Measurements from ENCODE around the gene TRIM37.
"Not testable (repeated sequence)": the region's sequence is repeated elsewhere in the genome, so short reads cannot be mapped to it uniquely, and the experiment has no call there.

Gene TRIM37

GRCh38 chr17:58957725-58958073, 149.0 kb downstream of the TRIM37 start:
- not testable (repeated sequence) for H3K27ac ChIP-seq (ENCODE audit: insufficient read depth, low read length, poor library complexity, severe bottlenecking); DNase-seq

GRCh38 chr17:58956997-58957724, 149.5 kb downstream of the TRIM37 start:
- no peaks in the 10 kb centered on the region for H3K4me1 ChIP-seq (ENCODE audit: control insufficient read depth, insufficient read depth, low read length, poor library complexity, severe bottlenecking)
- H3K27ac ChIP-seq (ENCODE audit: insufficient read depth, low read length, poor library complexity, severe bottlenecking), result no peak overlapping the region
- H3K4me3 ChIP-seq (ENCODE audit: insufficient read depth, low read depth, low read length, poor library complexity, severe bottlenecking), result no peak overlapping the region
- no peaks in the 10 kb centered on the region for H3K9me3 ChIP-seq (ENCODE audit: control insufficient read depth, low read length)
- H3K36me3 ChIP-seq (ENCODE audit: control insufficient read depth, insufficient read depth, low read length), result no peaks in the 10 kb centered on the region
- H3K27me3 ChIP-seq (replicated peaks; ENCODE audit: control insufficient read depth, insufficient read depth, low read length, poor library complexity, severe bottlenecking), result no peaks in the 10 kb centered on the region
- DNase-seq, result no peak

More at GRCh38 chr17:58957725-58958073, 149.0 kb downstream of the TRIM37 start:
- H3K4me3 ChIP-seq (ENCODE audit: insufficient read depth, low read depth, low read length, poor library complexity, severe bottlenecking); H3K9me3 ChIP-seq (ENCODE audit: control insufficient read depth, low read length); H3K36me3 ChIP-seq (ENCODE audit: control insufficient read depth, insufficient read depth, low read length); H3K4me1 ChIP-seq (ENCODE audit: control insufficient read depth, insufficient read depth, low read length, poor library complexity, severe bottlenecking); H3K27me3 ChIP-seq (replicated peaks; ENCODE audit: control insufficient read depth, insufficient read depth, low read length, poor library complexity, severe bottlenecking): not testable (repeated sequence)

- DNase-seq; H3K27ac ChIP-seq (ENCODE audit: insufficient read depth, low read length, poor library complexity, severe bottlenecking); H3K9me3 ChIP-seq (ENCODE audit: control insufficient read depth, low read length); H3K4me3 ChIP-seq (ENCODE audit: insufficient read depth, low read depth, low read length, poor library complexity, severe bottlenecking); H3K36me3 ChIP-seq (ENCODE audit: control insufficient read depth, insufficient read depth, low read length); H3K4me1 ChIP-seq (ENCODE audit: control insufficient read depth, insufficient read depth, low read length, poor library complexity, severe bottlenecking); H3K27me3 ChIP-seq (replicated peaks; ENCODE audit: control insufficient read depth, insufficient read depth, low read length, poor library complexity, severe bottlenecking): not testable (repeated sequence)
Observed at GRCh38 chr17:58954358-58954757, 152.3 kb downstream of the TRIM37 start.

- H3K36me3 ChIP-seq (ENCODE audit: control insufficient read depth, insufficient read depth, low read length), result no peaks in the 10 kb centered on the region
- H3K4me1 ChIP-seq (ENCODE audit: control insufficient read depth, insufficient read depth, low read length, poor library complexity, severe bottlenecking), result no peaks in the 10 kb centered on the region
- no peaks in the 10 kb centered on the region for H3K27me3 ChIP-seq (replicated peaks; ENCODE audit: control insufficient read depth, insufficient read depth, low read length, poor library complexity, severe bottlenecking)
- H3K4me3 ChIP-seq (ENCODE audit: insufficient read depth, low read depth, low read length, poor library complexity, severe bottlenecking), result no peak overlapping the region
- no peak for DNase-seq
- peaks cover 3% of the 10 kb centered on the region for H3K9me3 ChIP-seq (ENCODE audit: control insufficient read depth, low read length)
- H3K27ac ChIP-seq (ENCODE audit: insufficient read depth, low read length, poor library complexity, severe bottlenecking), result no peak overlapping the region
Observed at GRCh38 chr17:58947824-58948223, 158.9 kb downstream of the TRIM37 start.

GRCh38 chr17:58947411-58947810, 159.3 kb downstream of the TRIM37 start:
- no peaks in the 10 kb centered on the region for H3K4me1 ChIP-seq (ENCODE audit: control insufficient read depth, insufficient read depth, low read length, poor library complexity, severe bottlenecking)

GRCh38 chr17:58944166-58944565, 162.5 kb downstream of the TRIM37 start:
- no peaks in the 10 kb centered on the region for H3K9me3 ChIP-seq (ENCODE audit: control insufficient read depth, low read length)
- no peak overlapping the region for H3K27ac ChIP-seq (ENCODE audit: insufficient read depth, low read length, poor library complexity, severe bottlenecking)

More at GRCh38 chr17:58947411-58947810, 159.3 kb downstream of the TRIM37 start:
- Histone ChIP-seq H3K9me3 (ENCODE audit: control insufficient read depth, low read length) (peaks cover 3% of the 10 kb centered on the region), H3K27me3 (replicated peaks; ENCODE audit: control insufficient read depth, insufficient read depth, low read length, poor library complexity, severe bottlenecking) (no peaks in the 10 kb centered on the region), H3K4me3 (ENCODE audit: insufficient read depth, low read depth, low read length, poor library complexity, severe bottlenecking) (no peak overlapping the region), H3K36me3 (ENCODE audit: control insufficient read depth, insufficient read depth, low read length) (no peaks in the 10 kb centered on the region), H3K27ac (ENCODE audit: insufficient read depth, low read length, poor library complexity, severe bottlenecking) (no peak overlapping the region)
- DNase-seq, result no peak

GRCh38 chr17:58936295-58936694, 170.4 kb downstream of the TRIM37 start:
- Histone ChIP-seq H3K4me1 (ENCODE audit: control insufficient read depth, insufficient read depth, low read length, poor library complexity, severe bottlenecking) (no peaks in the 10 kb centered on the region), H3K27ac (ENCODE audit: insufficient read depth, low read length, poor library complexity, severe bottlenecking) (no peak overlapping the region)
- no peak for DNase-seq

More at GRCh38 chr17:58944166-58944565, 162.5 kb downstream of the TRIM37 start:
- Histone ChIP-seq H3K36me3 (ENCODE audit: control insufficient read depth, insufficient read depth, low read length) (no peaks in the 10 kb centered on the region), H3K4me1 (ENCODE audit: control insufficient read depth, insufficient read depth, low read length, poor library complexity, severe bottlenecking) (no peaks in the 10 kb centered on the region), H3K27me3 (replicated peaks; ENCODE audit: control insufficient read depth, insufficient read depth, low read length, poor library complexity, severe bottlenecking) (no peaks in the 10 kb centered on the region), H3K4me3 (ENCODE audit: insufficient read depth, low read depth, low read length, poor library complexity, severe bottlenecking) (no peak overlapping the region)
- no peak for DNase-seq

GRCh38 chr17:58932956-58933355, 173.7 kb downstream of the TRIM37 start:
- no peak overlapping the region for H3K4me3 ChIP-seq (ENCODE audit: insufficient read depth, low read depth, low read length, poor library complexity, severe bottlenecking)
- no peaks in the 10 kb centered on the region for H3K4me1 ChIP-seq (ENCODE audit: control insufficient read depth, insufficient read depth, low read length, poor library complexity, severe bottlenecking)
- no peak for DNase-seq
- no peaks in the 10 kb centered on the region for H3K36me3 ChIP-seq (ENCODE audit: control insufficient read depth, insufficient read depth, low read length)
- no peak overlapping the region for H3K27ac ChIP-seq (ENCODE audit: insufficient read depth, low read length, poor library complexity, severe bottlenecking)
- H3K9me3 ChIP-seq (ENCODE audit: control insufficient read depth, low read length), result no peaks in the 10 kb centered on the region
- H3K27me3 ChIP-seq (replicated peaks; ENCODE audit: control insufficient read depth, insufficient read depth, low read length, poor library complexity, severe bottlenecking), result no peaks in the 10 kb centered on the region

More at GRCh38 chr17:58936295-58936694, 170.4 kb downstream of the TRIM37 start:
- Histone ChIP-seq H3K4me3 (ENCODE audit: insufficient read depth, low read depth, low read length, poor library complexity, severe bottlenecking) (no peak overlapping the region), H3K9me3 (ENCODE audit: control insufficient read depth, low read length) (no peaks in the 10 kb centered on the region), H3K36me3 (ENCODE audit: control insufficient read depth, insufficient read depth, low read length) (no peaks in the 10 kb centered on the region), H3K27me3 (replicated peaks; ENCODE audit: control insufficient read depth, insufficient read depth, low read length, poor library complexity, severe bottlenecking) (no peaks in the 10 kb centered on the region)
